ENCODE results near the gene HSPD1. TPM values are rescaled to one million over a fixed set of nuclear protein-coding genes. Genes with fewer than 3 reads are reported as not detected.

HSPD1 gene
- total and polyA plus RNA-seq, 10 of the 15 experiments (the other 5 are each of a cell fraction or from before 2014, with no cell fraction given): 345 to 1,169 (median 695) TPM

- WGBS (ENCODE audit: insufficient coverage, insufficient replicate concordance, low lambda C conversion rate, missing lambda C conversion rate): under 1% methylated on average over 11 of the region's 11 CpGs
- TF ChIP-seq, protein P1, sequence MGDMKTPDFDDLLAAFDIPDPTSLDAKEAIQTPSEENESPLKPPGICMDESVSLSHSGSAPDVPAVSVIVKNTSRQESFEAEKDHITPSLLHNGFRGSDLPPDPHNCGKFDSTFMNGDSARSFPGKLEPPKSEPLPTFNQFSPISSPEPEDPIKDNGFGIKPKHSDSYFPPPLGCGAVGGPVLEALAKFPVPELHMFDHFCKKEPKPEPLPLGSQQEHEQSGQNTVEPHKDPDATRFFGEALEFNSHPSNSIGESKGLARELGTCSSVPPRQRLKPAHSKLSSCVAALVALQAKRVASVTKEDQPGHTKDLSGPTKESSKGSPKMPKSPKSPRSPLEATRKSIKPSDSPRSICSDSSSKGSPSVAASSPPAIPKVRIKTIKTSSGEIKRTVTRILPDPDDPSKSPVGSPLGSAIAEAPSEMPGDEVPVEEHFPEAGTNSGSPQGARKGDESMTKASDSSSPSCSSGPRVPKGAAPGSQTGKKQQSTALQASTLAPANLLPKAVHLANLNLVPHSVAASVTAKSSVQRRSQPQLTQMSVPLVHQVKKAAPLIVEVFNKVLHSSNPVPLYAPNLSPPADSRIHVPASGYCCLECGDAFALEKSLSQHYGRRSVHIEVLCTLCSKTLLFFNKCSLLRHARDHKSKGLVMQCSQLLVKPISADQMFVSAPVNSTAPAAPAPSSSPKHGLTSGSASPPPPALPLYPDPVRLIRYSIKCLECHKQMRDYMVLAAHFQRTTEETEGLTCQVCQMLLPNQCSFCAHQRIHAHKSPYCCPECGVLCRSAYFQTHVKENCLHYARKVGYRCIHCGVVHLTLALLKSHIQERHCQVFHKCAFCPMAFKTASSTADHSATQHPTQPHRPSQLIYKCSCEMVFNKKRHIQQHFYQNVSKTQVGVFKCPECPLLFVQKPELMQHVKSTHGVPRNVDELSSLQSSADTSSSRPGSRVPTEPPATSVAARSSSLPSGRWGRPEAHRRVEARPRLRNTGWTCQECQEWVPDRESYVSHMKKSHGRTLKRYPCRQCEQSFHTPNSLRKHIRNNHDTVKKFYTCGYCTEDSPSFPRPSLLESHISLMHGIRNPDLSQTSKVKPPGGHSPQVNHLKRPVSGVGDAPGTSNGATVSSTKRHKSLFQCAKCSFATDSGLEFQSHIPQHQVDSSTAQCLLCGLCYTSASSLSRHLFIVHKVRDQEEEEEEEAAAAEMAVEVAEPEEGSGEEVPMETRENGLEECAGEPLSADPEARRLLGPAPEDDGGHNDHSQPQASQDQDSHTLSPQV (IDR thresholded peaks at IDR 0.05): no peak
- peak; percentile 29; the same call in 1 of the 2 replicates for TF ChIP-seq GABPA (IDR thresholded peaks at IDR 0.05; ENCODE audit: low read depth)
- TF ChIP-seq ZNF207 (IDR thresholded peaks at IDR 0.05; ENCODE audit: borderline replicate concordance): no peak; the same call in 1 of the 2 replicates
- no peak for TF ChIP-seq EZH2 (IDR thresholded peaks at IDR 0.05; ENCODE audit: borderline replicate concordance, control insufficient read depth, low read depth, low read length)
- TF ChIP-seq EED (IDR thresholded peaks at IDR 0.05; ENCODE audit: low read depth): no peak
- TF ChIP-seq POLR2AphosphoS5 (IDR thresholded peaks at IDR 0.05; ENCODE audit: low read length): peak; percentile 79; the same call in 1 of the 2 replicates
- peak in 1 of 2 experiments; percentile 56; a peak in 1 of 4 replicates for TF ChIP-seq SRF (IDR thresholded peaks at IDR 0.05; ENCODE audit: low read depth in 2 of 2, low read length in 2 of 2)
- no peak for TF ChIP-seq SUPT20H (IDR thresholded peaks at IDR 0.05; ENCODE audit: borderline replicate concordance, control insufficient read depth, low read depth, low read length)
- TF ChIP-seq NRF1 (conservative IDR thresholded peaks at IDR 0.05; ENCODE audit: low read depth, low read length): no peak
- TF ChIP-seq IRF3 (IDR thresholded peaks at IDR 0.05): no peak
- no peak for TF ChIP-seq ATF7 (IDR thresholded peaks at IDR 0.05; ENCODE audit: low read depth)
- 0 out of 2 replicates have a peak, but pooled peaks have one; percentile 29 for TF ChIP-seq CBX5 (IDR thresholded peaks at IDR 0.05; ENCODE audit: low read depth)
- peak; percentile 43; the same call in 1 of the 2 replicates for TF ChIP-seq RFX5 (IDR thresholded peaks at IDR 0.05; ENCODE audit: low read depth, low read length)
- TF ChIP-seq POU2F2 (IDR thresholded peaks at IDR 0.05; ENCODE audit: borderline replicate concordance, low read depth, low read length): 0 out of 3 replicates have a peak, but pooled peaks have one; percentile 4
- TF ChIP-seq, protein P2, sequence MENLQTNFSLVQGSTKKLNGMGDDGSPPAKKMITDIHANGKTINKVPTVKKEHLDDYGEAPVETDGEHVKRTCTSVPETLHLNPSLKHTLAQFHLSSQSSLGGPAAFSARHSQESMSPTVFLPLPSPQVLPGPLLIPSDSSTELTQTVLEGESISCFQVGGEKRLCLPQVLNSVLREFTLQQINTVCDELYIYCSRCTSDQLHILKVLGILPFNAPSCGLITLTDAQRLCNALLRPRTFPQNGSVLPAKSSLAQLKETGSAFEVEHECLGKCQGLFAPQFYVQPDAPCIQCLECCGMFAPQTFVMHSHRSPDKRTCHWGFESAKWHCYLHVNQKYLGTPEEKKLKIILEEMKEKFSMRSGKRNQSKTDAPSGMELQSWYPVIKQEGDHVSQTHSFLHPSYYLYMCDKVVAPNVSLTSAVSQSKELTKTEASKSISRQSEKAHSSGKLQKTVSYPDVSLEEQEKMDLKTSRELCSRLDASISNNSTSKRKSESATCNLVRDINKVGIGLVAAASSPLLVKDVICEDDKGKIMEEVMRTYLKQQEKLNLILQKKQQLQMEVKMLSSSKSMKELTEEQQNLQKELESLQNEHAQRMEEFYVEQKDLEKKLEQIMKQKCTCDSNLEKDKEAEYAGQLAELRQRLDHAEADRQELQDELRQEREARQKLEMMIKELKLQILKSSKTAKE (IDR thresholded peaks at IDR 0.05; ENCODE audit: low read depth, poor library complexity, severe bottlenecking): no peak
- TF ChIP-seq TCF12 (IDR thresholded peaks at IDR 0.05; ENCODE audit: low read depth, low read length): peak; percentile 49; the same call in 1 of the 2 replicates
Measured at GRCh38 chr2:197453914-197454398, 45.7 kb downstream of the HSPD1 start.

More at GRCh38 chr2:197453914-197454398, 45.7 kb downstream of the HSPD1 start:
- FAIRE-seq: no peak
- Histone ChIP-seq H2AFZ (ENCODE audit: control insufficient read depth, low read depth, low read length) (peak overlapping the region; percentile 48), H3K27me3 (replicated peaks in 1 of 2; ENCODE audit: control insufficient read depth in 2 of 2, insufficient read depth in 2 of 2, low read length in 1 of 2) (no peaks in the 10 kb centered on the region), H3K9ac (ENCODE audit: control insufficient read depth, insufficient read depth, low read length) (peak overlapping the region; percentile 85), H3K9me3 (replicated peaks; ENCODE audit: control insufficient read depth, insufficient read depth, low read length) (no peaks in the 10 kb centered on the region; the same call in 2 of the 3 replicates), H3K36me3 (ENCODE audit: control insufficient read depth in 2 of 2, insufficient read depth in 2 of 2, low read length in 1 of 2) (peaks cover 0 to under 1% of the 10 kb centered on the region in 2 experiments; a peak in 1 of 4 replicates), H3K4me2 (ENCODE audit: control insufficient read depth, insufficient read depth) (peak overlapping the region; percentile 36), H3K4me3 (peak overlapping the region; percentile 94), H3K4me1 (ENCODE audit: control insufficient read depth, insufficient read depth, low read length) (no peaks in the 10 kb centered on the region), H3K79me2 (ENCODE audit: control insufficient read depth, insufficient read depth, low read length) (peaks cover 45% of the 10 kb centered on the region), H3K27ac (ENCODE audit: control insufficient read depth, insufficient read depth) (peak overlapping the region; percentile 83), H4K20me1 (ENCODE audit: control insufficient read depth, insufficient read depth) (0 out of 2 replicates have a peak, but pooled peaks cover under 1% of the 10 kb centered on the region)
- ChIA-PET POLR2A (interaction anchor here (2.6 to 4.8 kb wide), 3 partner anchors 18 to 46 kb away, joined by 25 to 63 read pairs (median 43); partner anchors contain the start of genes HSPD1, HSPE1 and SF3B1), SMC1A (ENCODE audit: uncharacterized antibody, unreplicated experiment) (interaction anchor here (0.9 to 3.8 kb wide), 5 partner anchors 13 to 384 kb away, joined by 3 to 32 read pairs (median 4); partner anchors contain the start of genes HSPD1, HSPE1 and SF3B1), RAD21 (ENCODE audit: unreplicated experiment) (interaction anchor here (1.0 to 4.2 kb wide), 2 partner anchors 19 to 42 kb away, joined by 3 to 38 read pairs; partner anchors contain the start of gene SF3B1), CTCF (interaction anchor here (1.3 kb wide), 1 partner anchor 21 kb away, joined by 9 read pairs; no protein-coding TSS in a partner anchor)
- peak; percentile 38 for DNase-seq (ENCODE audit: low read depth, low spot score)
- ATAC-seq: peak; percentile 65
- BruUV-seq (replicated peaks): no TSS peak
- in situ Hi-C loops (cut with MboI) (no loop called here), intact Hi-C loops (cut with micrococcal nuclease; ENCODE audit: unreplicated experiment) (loop anchor here (1.0 to 5.0 kb wide), 3 partner anchors 19 to 253 kb away; partner anchors contain the start of genes HSPD1, MARS2 and SF3B1)
